Type B pancreatic cell (in vitro differentiated cells): ENCODE results near the gene DNAH17. TPM values are rescaled to one million over a fixed set of nuclear protein-coding genes. Genes with fewer than 3 reads are reported as not detected.

Experiments used
- DNase-seq: peaks from one replicate; pipeline ENCODE4 v3.0.0; 2021; ENCODE audit warnings: mixed read lengths; ENCODE audit not compliant: unreplicated experiment; ENCODE audit errors: extremely low spot score
- H3K27ac Mint-ChIP-seq: 2 replicates; pipeline ENCODE4 v1.8.0; 2021; ENCODE audit warnings: mild to moderate bottlenecking, mixed read lengths
- H3K27me3 Mint-ChIP-seq: 2 replicates; pipeline ENCODE4 v1.8.0; 2021; ENCODE audit warnings: mixed read lengths
- H3K36me3 Mint-ChIP-seq: 2 replicates; pipeline ENCODE4 v1.8.0; 2021; ENCODE audit warnings: mixed read lengths
- H3K4me1 Mint-ChIP-seq: one replicate; pipeline ENCODE4 v1.8.0; 2021; ENCODE audit warnings: mixed read lengths; ENCODE audit not compliant: unreplicated experiment
- H3K4me3 Mint-ChIP-seq: 2 replicates; pipeline ENCODE4 v1.8.0; 2021; ENCODE audit warnings: mild to moderate bottlenecking, mixed read lengths
- H3K9me3 Mint-ChIP-seq: 2 replicates; pipeline ENCODE4 v1.8.0; 2021; ENCODE audit warnings: mixed read lengths
- total RNA-seq: library from RNA; stranded (reverse); gene quantifications from 2 replicates; pipeline ENCODE4 v1.2.1, GENCODE V29; 2021; ENCODE audit warnings: low replicate concordance
- TF ChIP-seq, protein P1 (sequence below): fragments of 200-600 bp; sonication (generic); conservative IDR thresholded peaks from 2 replicates; pipeline ENCODE4 v1.5.0; 2021; ENCODE audit warnings: antibody characterized with exemption, mild to moderate bottlenecking

Gene DNAH17
- total RNA-seq, 1 donor from 2014 or later: 0.07 TPM

DNA sequence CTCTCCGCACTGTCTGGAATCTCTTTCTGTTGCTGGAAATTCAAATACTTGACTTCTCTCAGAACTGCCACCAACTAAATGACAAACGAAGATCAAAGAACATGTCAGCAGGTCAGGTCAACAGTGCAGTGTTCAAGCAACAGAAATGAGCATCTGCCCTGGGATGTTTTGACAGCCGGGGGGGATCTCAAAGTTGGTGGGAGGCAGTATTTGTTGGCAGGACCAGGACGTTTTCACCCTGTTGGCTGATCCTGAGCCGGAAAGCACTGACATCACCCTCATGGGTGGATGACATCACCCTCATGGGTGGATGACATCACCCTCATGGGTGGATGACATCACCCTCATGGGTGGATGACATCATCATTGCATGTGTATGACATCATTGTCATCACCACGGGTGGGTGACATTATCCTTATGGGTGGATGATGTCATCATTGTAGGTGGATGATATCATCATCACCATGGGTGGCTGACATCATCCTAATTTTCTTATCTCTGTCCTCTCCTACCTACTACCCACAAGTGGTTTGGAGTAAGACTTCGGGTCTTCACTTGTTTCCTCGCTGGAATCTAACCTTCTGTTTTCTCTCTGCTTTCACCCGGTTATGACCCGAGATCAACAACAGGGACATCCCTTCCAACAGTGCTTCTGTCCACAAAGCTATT lies 18.9 kb downstream of the DNAH17 start:
- no peak for DNase-seq
- H3K36me3 Mint-ChIP-seq: no peaks in the 10 kb centered on the region
- no peaks in the 10 kb centered on the region for H3K9me3 Mint-ChIP-seq
- peaks cover 4% of the 10 kb centered on the region for H3K27me3 Mint-ChIP-seq
- TF ChIP-seq, protein P1, sequence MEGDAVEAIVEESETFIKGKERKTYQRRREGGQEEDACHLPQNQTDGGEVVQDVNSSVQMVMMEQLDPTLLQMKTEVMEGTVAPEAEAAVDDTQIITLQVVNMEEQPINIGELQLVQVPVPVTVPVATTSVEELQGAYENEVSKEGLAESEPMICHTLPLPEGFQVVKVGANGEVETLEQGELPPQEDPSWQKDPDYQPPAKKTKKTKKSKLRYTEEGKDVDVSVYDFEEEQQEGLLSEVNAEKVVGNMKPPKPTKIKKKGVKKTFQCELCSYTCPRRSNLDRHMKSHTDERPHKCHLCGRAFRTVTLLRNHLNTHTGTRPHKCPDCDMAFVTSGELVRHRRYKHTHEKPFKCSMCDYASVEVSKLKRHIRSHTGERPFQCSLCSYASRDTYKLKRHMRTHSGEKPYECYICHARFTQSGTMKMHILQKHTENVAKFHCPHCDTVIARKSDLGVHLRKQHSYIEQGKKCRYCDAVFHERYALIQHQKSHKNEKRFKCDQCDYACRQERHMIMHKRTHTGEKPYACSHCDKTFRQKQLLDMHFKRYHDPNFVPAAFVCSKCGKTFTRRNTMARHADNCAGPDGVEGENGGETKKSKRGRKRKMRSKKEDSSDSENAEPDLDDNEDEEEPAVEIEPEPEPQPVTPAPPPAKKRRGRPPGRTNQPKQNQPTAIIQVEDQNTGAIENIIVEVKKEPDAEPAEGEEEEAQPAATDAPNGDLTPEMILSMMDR: no peak
- H3K4me1 Mint-ChIP-seq: no peaks in the 10 kb centered on the region
- no peak overlapping the region for H3K4me3 Mint-ChIP-seq
- no peak overlapping the region for H3K27ac Mint-ChIP-seq

DNA sequence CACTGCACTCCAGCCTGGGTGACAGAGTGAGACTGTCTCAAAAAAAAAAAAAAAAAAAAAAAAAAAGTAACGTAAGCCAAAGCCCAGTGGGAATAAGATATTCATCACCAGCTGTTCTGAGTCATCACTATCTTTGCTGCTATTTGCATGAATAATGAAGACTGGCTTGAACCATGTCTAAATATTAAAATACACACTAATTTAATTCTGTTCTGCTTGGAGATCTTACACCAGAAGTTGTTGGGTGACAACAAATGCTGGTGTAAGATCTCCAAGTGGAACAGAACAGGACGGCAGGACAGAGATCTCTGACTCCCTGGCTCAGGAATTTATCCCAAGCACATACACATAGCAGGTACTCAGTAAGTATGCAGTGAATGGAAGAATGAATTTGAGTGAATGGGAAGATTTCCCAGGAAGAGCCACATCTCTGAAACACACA lies 19.6 kb downstream of the DNAH17 start:
- Mint-ChIP-seq H3K27ac (no peak overlapping the region), H3K9me3 (no peaks in the 10 kb centered on the region), H3K4me3 (no peak overlapping the region), H3K36me3 (no peaks in the 10 kb centered on the region), H3K4me1 (no peaks in the 10 kb centered on the region), H3K27me3 (peaks cover 4% of the 10 kb centered on the region)
- TF ChIP-seq, protein P1: no peak
- DNase-seq: no peak

DNA sequence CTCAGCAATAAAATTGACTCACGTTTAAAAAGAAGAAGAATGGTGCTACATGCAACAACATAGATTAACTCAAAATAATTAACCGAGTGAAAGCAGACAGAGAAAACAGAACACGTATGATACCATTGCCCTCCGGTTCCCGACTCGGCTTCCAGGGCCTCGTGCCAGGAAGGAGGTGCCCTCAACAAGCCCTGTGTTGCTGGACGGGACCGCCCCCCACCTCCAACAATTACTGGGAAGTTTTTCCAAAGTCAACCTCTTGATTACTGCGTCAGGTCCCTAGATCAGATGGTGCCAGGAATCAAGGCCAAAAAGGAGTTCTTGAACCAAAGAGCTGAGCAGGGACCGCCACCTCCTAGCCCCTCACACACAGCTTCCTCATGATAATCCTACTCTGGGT lies 20.4 kb downstream of the DNAH17 start:
- Mint-ChIP-seq H3K36me3 (no peaks in the 10 kb centered on the region), H3K9me3 (no peaks in the 10 kb centered on the region), H3K4me1 (no peaks in the 10 kb centered on the region), H3K27me3 (peaks cover 4% of the 10 kb centered on the region), H3K27ac (no peak overlapping the region), H3K4me3 (no peak overlapping the region)
- DNase-seq: no peak
- TF ChIP-seq, protein P1: no peak

DNA sequence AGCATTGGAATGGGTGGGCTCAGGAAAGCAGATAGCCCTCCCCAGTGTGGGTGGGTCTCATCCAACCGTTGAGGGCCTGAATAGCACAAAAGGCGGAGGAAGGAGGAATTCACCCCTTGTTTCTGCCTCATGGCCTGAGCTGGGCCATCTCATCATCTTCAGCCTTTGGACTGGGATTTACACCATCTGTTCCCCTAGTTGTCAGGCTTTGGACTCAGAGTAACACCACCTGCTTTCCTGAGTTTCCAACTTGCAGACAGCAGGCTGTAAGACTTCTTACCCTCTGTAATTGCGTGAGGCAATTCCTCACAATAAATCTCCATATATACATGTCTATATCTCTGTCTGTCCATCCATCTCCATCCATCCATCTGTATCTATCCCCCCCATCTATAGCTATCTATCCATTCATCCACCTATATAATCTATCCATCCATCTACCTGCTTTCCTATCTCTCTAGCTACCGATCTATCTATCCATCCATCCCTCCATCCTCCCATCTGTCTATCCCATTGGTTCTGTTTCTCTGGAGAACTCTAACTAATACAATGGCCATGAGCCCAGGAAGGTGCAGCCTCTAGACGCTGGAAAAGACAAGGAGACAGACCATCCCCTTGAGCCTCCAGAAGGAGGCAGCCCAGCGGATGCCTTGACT lies 21.3 kb downstream of the DNAH17 start:
- H3K36me3 Mint-ChIP-seq: no peaks in the 10 kb centered on the region
- H3K27me3 Mint-ChIP-seq: peaks cover 4% of the 10 kb centered on the region
- H3K9me3 Mint-ChIP-seq: no peaks in the 10 kb centered on the region
- DNase-seq: no peak
- TF ChIP-seq, protein P1: no peak
- no peak overlapping the region for H3K4me3 Mint-ChIP-seq
- H3K27ac Mint-ChIP-seq: no peak overlapping the region
- H3K4me1 Mint-ChIP-seq: no peaks in the 10 kb centered on the region

DNA sequence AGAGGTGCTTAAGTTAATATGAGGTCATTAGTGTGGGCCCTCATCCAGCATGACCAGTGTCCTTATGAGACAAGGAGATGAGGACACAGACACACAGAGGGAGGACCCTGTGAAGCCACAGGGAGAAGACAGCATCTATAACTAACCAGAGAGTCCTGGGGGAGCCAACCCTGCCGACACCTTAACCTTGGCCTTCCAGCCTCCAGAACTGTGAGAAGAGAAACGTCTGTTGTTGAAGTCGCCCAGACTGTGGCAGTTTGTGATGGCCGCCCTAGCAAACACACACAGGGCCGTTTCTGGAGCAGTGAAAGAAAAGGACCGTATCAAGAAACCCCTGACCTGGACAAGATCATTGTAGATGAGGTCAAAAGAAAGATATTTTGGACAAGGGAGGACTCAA lies 26.7 kb downstream of the DNAH17 start:
- DNase-seq: no peak
- H3K36me3 Mint-ChIP-seq: no peaks in the 10 kb centered on the region
- no peaks in the 10 kb centered on the region for H3K4me1 Mint-ChIP-seq
- H3K4me3 Mint-ChIP-seq: no peak overlapping the region
- H3K27me3 Mint-ChIP-seq: peaks cover 4% of the 10 kb centered on the region
- H3K27ac Mint-ChIP-seq: no peak overlapping the region
- peaks cover 5% of the 10 kb centered on the region for H3K9me3 Mint-ChIP-seq
- TF ChIP-seq, protein P1: no peak
